NK-92 treated with Interleukin-12 subunit alpha and Interleukin-12 subunit beta, amount 100 ng/mL, for 24 hours (cell line): ENCODE measurements around the gene C11orf97.
"Not testable (repeated sequence)": the region's sequence is repeated elsewhere in the genome, so short reads cannot be mapped to it uniquely, and the experiment has no call there.

Experiments
- DNase-seq: peaks from one replicate; lab custom pipeline; 2025; lab: John Stamatoyannopoulos, UW

Gene C11orf97

GRCh38 chr11:94557992-94558391, 45.7 kb downstream of the C11orf97 start:
- DNase-seq: no peak

GRCh38 chr11:94558468-94558867, 46.2 kb downstream of the C11orf97 start:
- DNase-seq: no peak

GRCh38 chr11:94558932-94559331, 46.7 kb downstream of the C11orf97 start:
- no peak for DNase-seq

GRCh38 chr11:94559361-94559760, 47.1 kb downstream of the C11orf97 start:
- no peak for DNase-seq

GRCh38 chr11:94560834-94561233, 48.6 kb downstream of the C11orf97 start:
- no peak for DNase-seq

DNA sequence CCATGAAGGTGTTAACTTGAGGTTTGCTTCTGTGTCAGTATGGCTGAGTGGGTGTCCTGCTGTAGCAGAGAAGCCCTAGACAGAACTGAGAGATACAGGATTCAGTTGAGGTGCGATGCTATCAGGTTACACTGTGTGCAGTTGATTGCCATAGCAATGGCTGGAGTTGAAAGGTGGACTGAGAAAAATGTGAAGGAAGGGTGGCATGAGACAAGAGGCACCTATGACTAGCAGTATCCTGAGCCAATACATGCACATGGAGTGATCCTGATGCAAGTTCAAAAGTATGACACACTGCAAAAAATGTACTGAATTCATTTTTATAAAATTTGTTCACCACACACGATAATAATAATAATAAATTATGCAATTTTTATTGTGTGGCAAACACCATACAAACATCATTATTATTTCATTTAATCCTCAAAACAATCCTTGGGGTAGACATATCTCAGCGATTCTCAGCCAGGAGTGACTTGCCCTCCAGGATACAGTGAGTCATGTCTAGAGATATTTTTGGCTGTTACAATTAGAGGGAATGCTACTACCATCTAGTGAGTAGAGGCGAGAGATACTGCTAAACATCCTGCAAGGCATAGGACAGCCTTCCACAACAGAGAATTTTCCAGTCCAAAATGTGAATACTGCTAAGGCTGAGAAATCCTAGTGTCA, 51.1 kb downstream of the C11orf97 start:
- DNase-seq: no peak

GRCh38 chr11:94563848-94564467, 51.7 kb downstream of the C11orf97 start:
- no peak for DNase-seq

DNA sequence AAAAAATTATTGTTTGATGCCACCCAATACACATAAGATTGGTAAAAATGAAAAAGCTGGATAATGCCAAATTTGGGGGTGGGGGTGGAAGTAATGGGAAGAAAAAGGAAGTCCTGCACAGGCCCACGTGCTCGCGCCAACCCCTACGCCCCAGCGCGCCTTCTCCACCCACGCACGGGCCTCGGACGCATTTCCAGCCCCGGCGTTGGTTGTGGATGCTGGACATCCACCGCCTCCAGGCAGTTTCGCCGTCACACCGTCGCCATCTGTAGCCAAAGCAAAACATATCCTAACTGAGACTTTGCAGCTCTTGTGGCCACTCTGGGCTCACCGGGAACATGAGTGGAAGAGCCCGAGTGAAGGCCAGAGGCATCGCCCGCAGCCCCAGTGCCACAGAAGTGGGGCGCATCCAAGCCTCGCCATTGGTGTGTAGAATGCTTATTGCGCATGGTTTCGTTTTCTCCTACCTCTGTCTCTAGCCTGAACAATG, 55.0 kb downstream of the C11orf97 start, which contains the start of gene PIWIL4:
TSS of gene PIWIL4 (plus strand) at position 188 of the 490 bp plus-strand sequence. CDS start at position 339, 151 bp downstream.
- no peak for DNase-seq

- DNase-seq: no peak
Observed at GRCh38 chr11:94568200-94568599, 55.9 kb downstream of the C11orf97 start.

DNA sequence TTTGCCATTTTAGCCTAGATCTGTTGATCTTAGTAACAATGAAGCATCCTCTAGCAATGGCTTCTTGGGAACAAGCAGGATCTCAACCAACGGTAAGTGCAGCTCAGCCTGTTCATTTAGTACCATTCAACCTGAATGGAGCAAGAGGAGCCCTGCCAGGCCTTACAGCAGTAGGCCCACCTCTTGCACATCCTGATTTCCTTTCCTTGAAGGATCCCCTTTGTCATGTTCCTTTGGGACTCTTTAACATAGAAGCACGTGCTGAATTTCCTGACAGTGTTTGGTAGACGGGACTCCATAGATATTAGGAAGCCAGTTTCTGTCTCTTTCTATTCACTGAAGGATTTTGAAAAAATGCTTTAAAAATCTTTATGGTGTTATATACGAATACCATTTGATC, 56.5 kb downstream of the C11orf97 start:
- no peak for DNase-seq

DNA sequence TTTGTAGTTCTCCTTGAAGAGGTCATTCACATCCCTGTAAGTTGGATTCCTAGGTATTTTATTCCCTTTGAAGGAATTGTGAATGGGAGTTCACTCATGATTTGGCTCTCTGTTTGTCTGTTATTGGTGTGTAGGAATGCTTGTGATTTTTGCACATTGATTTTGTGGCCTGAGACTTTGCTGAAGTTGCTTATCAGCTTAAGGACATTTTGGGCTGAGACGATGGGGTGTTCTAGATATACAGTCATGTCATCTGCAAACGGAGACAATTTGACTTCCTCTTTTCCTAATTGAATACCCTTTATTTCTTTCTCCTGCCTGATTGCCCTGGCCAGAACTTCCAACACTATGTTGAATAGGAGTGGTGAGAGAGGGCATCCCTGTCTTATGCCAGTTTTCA, 60.7 kb downstream of the C11orf97 start:
- not testable (repeated sequence) for DNase-seq

- no peak for DNase-seq
Observed at GRCh38 chr11:94574193-94574961, 62.1 kb downstream of the C11orf97 start.

DNA sequence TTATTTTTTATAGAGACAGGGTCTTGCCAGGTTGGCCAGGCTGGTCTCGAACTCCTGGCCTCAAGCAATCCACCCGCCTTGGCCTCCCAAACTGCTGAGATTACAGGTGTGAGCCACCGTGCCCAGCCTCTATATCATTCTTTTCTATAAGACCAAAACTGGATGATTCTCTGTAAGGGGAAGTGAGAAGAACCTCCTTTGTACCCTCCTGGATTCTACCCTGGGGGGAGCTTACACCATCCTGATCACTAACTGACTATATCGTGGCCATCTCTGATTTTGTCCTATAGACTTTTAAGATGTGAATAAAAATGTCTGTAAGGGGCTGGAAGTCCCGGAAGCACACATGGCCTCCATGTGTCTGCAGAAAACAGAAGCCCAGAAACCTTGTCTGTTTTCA, 64.0 kb downstream of the C11orf97 start:
- DNase-seq: no peak

DNA sequence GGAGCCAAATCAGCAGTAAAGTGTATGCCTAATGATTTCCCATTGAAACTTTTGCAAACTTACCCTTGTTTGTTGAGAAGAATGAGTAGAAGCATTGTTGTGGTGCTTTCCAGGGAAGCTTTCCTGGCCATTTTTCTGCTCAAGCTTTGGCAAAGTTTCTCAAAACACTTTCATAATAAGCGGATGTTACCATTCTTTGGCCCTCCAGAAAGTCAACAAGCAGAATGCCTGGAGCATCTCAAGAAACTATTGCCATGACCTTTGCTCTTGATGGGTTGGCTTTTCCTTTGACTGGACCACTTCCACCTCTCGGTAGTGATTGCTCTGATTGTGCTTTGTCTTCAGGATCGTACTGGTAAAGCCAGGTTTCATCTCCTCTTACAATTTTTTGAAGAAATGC, 65.6 kb downstream of the C11orf97 start:
- no peak for DNase-seq
